T-helper 2 cell treated with Interferon-gamma antibody and Interleukin-4, amounts not matched to agents 5 μg/mL and 100 μg/mL, for 36 hours (primary cell): ENCODE data around the gene TAOK1.
A peak's percentile ranks its signal among the peaks of the same experiment; 100 is the strongest.
"Not testable (repeated sequence)": the region's sequence is repeated elsewhere in the genome, so short reads cannot be mapped to it uniquely, and the experiment has no call there.

ENCODE experiments used
- DNase-seq: peaks from one replicate; pipeline ENCODE4 v3.0.0; 2021; ENCODE audit warnings: low spot score
- H3K27ac Mint-ChIP-seq: one replicate; pipeline ENCODE4 v1.8.0; 2021; ENCODE audit warnings: mild to moderate bottlenecking, mixed read lengths
- H3K27me3 Mint-ChIP-seq: one replicate; pipeline ENCODE4 v1.8.0; 2021; ENCODE audit warnings: low read depth, mixed read lengths
- H3K36me3 Mint-ChIP-seq: one replicate; pipeline ENCODE4 v1.8.0; 2021; ENCODE audit warnings: low read depth, mixed read lengths
- H3K4me1 Mint-ChIP-seq: one replicate; pipeline ENCODE4 v1.8.0; 2021; ENCODE audit warnings: low read depth, mixed read lengths
- H3K4me3 Mint-ChIP-seq: one replicate; pipeline ENCODE4 v1.8.0; 2022; ENCODE audit warnings: mild to moderate bottlenecking, moderate library complexity, mixed read lengths
- H3K9me3 Mint-ChIP-seq: one replicate; pipeline ENCODE4 v1.8.0; 2021; ENCODE audit warnings: mixed read lengths

The TAOK1 gene

DNA sequence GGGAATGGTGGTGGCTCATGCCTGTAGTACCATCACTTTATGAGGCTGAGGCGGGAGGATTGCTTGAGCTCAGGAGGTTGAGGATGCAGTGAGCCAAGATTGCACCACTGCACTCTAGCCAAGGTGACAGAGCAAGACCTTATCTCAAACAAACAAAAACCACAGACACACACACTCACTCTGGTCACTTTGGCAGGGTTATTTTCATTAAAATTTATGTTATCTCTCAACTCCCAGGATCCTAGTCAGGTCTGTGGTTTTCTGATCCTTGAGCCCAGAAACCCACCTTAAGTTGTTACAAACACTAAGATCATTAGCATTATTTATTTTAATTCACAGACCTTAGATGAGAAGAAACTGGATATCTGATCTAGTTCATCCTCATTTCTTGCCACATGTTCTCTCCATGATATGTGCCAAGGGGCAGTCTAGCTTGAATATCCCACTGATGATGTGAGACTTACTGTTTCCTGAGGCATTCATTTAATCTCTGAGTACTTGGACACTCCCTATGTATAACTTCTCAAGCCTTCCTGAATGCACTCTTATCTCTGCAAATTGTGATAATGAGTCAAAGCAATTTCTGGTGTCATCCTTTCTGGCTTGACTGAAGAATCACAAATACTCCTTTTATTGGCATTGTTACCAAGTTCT lies 167.0 kb downstream of the TAOK1 start:
- H3K4me1 Mint-ChIP-seq, result peaks cover 14% of the 10 kb centered on the region
- H3K27ac Mint-ChIP-seq, result no peak overlapping the region
- H3K36me3 Mint-ChIP-seq, result peaks cover 17% of the 10 kb centered on the region

DNA sequence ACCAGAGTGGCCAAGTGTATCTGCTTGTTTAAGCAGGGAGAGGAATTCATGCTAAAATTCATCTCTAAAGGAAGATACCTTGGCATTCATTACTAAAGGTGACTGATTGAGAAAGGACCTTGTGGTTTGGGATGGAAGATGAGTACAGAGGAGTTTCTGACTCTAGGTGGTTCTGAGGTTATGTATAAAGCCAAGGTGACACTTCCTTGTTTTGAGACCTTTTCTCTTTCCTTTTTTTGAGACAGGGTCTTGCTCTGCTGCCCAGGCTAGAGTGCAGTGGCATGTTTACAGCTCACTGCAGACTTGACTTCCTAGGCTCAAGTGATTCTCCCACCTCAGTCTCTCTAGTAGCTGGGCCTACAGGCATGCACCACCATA lies 167.6 kb downstream of the TAOK1 start:
- Mint-ChIP-seq H3K36me3 (peaks cover 22% of the 10 kb centered on the region), H3K9me3 (no peaks in the 10 kb centered on the region), H3K27me3 (no peaks in the 10 kb centered on the region), H3K4me3 (no peak overlapping the region), H3K4me1 (peaks cover 14% of the 10 kb centered on the region), H3K27ac (no peak overlapping the region)
- no peak for DNase-seq

More for the DNA sequence above, 167.0 kb downstream of the TAOK1 start:
- no peak for DNase-seq
- Mint-ChIP-seq H3K9me3 (no peaks in the 10 kb centered on the region), H3K27me3 (no peaks in the 10 kb centered on the region), H3K4me3 (no peak overlapping the region)

DNA sequence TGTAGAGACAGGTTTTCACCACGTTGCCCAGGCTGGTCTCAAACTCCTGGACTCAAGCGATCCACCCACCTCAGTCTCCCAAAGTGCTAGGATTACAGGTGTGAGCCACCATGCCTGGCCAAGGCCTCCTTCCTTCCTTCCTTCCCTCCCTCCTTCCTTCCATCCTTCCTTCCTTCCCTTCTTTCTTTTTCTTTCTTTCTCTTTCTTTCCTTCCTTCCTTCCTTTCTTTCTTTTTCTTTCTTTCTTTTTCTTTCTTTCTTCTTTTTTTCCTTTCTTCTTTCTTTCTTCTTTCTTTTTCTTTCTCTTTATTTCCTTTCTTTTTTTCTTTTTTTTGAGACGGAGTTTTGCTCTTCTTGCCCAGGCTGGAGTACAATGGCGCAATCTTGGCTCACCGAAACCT lies 168.0 kb downstream of the TAOK1 start:
- not testable (repeated sequence) for H3K9me3 Mint-ChIP-seq, H3K4me3 Mint-ChIP-seq, H3K27me3 Mint-ChIP-seq, H3K27ac Mint-ChIP-seq, DNase-seq
- H3K4me1 Mint-ChIP-seq, result peaks cover 14% of the 10 kb centered on the region
- H3K36me3 Mint-ChIP-seq, result peaks cover 25% of the 10 kb centered on the region

DNA sequence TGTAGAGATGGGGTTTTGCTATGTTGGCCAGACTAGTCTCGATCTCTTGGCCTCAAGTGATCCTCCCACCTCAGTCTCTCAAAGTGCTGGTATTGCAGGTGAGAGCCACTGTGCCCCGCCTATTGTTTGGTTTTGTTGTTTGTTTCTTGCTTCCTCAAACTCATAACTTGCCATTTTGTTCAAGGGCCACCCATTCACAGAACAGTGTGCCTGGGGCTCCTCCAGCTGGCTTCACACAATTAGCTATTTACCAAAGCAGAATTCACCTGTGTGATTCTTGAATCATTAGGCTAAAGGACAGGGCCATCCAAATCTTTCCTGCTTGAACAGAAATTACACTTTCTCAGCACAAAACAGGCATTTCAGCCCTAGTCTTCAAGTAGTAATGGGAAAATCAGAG lies 169.5 kb downstream of the TAOK1 start:
- Mint-ChIP-seq H3K9me3 (no peaks in the 10 kb centered on the region), H3K27me3 (no peaks in the 10 kb centered on the region), H3K4me1 (peaks cover 23% of the 10 kb centered on the region), H3K36me3 (peaks cover 30% of the 10 kb centered on the region), H3K4me3 (no peak overlapping the region), H3K27ac (no peak overlapping the region)
- DNase-seq, result no peak

DNA sequence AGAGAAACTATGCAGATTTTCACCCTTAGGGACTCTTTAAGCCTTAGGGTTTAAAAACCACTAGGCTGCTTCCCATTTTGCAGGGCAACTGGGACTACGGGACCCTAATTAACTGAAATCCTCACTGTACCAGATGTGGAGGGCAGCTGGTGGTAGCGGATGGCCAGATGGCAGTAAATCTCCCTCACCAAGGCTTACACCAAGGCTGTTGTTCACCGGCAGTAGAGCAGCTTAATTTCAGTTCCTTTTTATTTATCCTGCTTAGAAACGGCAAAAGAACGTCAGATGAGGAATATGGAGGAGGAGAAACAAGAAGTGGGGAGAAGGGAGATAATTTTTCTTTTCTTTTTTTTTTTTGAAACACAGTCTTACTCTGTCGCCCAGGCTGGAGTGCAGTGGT lies 170.2 kb downstream of the TAOK1 start:
- H3K27me3 Mint-ChIP-seq, result no peaks in the 10 kb centered on the region
- peaks cover 30% of the 10 kb centered on the region for H3K36me3 Mint-ChIP-seq
- no peak overlapping the region for H3K27ac Mint-ChIP-seq
- peaks cover 26% of the 10 kb centered on the region for H3K4me1 Mint-ChIP-seq
- no peak overlapping the region for H3K4me3 Mint-ChIP-seq
- no peak for DNase-seq
- H3K9me3 Mint-ChIP-seq, result no peaks in the 10 kb centered on the region

DNA sequence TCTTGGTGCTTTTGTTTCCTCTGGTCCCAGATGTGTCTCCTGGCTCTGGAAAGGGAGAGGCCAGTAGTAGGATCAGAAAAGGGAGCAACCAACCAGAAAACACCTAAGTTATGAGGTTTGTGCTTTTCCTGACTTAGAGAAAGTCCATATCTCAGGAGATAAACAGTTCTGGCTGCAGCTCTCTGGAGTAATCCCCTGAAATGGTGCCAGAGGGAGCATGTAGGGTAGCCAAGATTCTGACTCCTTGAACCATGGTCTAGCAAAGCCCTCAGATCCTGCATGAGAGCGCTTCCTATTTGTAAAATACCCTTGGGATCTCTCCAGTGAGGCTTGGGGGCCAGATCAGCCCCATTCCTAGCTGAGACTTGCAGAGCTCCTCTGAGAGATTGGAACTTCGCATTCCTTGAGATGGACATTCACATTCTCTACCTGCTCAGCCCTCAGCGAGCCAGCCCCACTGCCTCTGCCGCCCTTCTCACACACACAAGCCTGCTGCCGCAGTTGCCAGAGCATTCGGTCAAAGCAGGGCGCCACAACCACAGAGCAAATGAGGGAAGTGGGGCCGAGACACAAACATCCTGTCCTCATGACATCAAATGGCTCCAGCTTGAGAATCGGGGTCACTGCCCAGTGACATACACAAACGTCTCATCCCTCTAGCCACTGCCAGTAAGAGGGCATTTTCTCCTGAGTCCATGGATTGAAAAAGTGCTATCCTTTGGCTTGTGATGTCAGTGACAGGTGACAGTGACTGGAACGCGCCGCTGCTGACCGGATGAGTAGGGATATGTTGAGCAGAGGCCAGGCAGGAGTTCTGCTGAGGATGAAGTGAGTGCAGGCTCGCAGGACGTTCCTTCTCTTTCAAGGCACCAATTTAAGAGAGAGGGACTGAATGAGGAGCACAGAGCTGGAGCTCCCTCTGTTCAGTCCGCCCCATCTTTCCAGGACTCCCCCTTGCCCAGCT lies 171.7 kb downstream of the TAOK1 start:
- Mint-ChIP-seq H3K27me3 (no peaks in the 10 kb centered on the region), H3K4me3 (no peak overlapping the region), H3K4me1 (peaks cover 33% of the 10 kb centered on the region), H3K27ac (no peak overlapping the region), H3K36me3 (peaks cover 36% of the 10 kb centered on the region), H3K9me3 (no peaks in the 10 kb centered on the region)
- DNase-seq, result no peak

DNA sequence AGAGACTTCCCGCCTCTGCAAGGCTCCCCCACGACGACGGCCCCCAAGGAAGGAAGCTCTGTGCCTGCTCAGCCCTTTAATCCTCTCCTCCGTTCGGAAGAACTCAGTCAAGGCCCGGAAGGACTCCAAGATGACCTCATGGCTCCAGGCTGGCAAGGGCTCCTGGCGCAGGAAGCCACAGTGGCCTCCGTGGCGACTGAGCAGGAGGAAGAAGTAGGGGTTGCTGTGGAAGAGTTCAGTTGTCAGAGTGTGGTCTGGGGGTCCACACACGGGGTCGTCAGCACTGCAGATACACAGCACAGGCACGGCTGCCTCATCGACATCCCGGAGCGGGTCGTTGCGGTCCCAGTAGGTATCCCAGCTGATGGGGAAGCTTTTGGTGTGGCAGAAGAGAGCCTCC lies 172.5 kb downstream of the TAOK1 start:
- H3K4me1 Mint-ChIP-seq, result peaks cover 26% of the 10 kb centered on the region
- H3K9me3 Mint-ChIP-seq, result no peaks in the 10 kb centered on the region
- no peak overlapping the region for H3K27ac Mint-ChIP-seq
- H3K27me3 Mint-ChIP-seq, result no peaks in the 10 kb centered on the region
- H3K4me3 Mint-ChIP-seq, result no peak overlapping the region
- no peak for DNase-seq
- peaks cover 36% of the 10 kb centered on the region for H3K36me3 Mint-ChIP-seq

DNA sequence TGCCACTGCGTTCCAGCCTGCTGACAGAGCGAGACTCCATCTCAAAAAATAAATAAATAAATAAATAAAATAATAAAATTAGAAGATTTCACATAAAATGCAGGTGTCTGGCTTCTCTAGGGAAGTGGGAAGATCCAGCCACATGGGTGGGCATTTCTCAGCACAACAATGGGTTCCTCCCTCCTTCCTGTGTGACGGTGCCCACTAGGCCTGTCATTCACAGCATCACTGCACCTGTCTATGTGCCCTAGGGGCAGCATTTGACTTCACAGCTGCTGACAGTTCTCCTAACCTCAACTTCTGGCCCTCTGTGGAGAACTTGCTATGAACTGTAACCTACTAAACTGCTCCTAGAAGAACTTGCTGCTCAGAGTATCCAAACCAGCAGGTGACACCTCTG lies 173.7 kb downstream of the TAOK1 start:
- H3K4me1 Mint-ChIP-seq, result peaks cover 22% of the 10 kb centered on the region
- H3K27ac Mint-ChIP-seq, result peak overlapping the region; percentile 16

DNA sequence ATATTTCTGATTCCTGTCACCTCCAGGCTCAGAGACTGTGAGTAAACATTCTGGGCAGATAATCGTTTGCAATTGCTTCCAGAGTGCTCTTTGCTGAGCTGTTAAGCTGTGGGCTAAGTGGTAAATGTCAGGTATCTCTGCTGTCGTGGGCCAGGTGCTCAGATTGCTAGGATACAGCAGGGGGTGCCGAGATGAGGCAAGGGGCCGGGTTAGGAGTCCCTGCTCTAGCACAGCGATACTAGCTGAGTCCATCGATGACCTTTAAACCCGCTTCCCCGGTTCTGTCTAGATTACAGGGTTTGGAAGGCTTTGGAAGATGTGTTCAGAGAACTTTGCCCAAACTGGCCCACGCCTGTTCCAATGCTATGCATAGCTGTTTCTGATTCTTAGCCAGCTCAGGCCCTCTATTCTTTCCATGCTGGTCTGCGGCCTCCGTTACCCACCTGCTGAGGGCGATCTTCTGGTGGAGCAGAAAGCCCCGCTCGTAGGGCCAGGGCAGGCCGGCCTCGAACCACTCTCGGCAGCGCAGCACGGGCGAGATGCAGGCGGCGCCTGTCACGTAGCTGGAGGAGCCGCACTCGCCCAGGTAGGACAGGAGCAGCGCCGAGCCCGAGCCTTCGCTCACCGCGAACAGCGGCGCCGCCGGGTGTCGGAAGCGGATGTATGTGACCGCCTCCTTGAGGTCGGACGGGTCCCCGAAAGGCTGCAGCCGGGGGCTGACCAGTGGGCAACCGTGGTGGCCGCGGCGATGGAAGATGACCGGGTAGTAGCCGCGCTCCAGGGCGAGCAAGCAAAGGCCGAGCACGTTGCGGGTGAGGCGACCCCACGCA lies 175.7 kb downstream of the TAOK1 start:
- Mint-ChIP-seq H3K4me3 (peak overlapping the region; percentile 97), H3K9me3 (no peaks in the 10 kb centered on the region), H3K27ac (peak overlapping the region; percentile 97), H3K36me3 (peaks cover 30% of the 10 kb centered on the region), H3K4me1 (peaks cover 32% of the 10 kb centered on the region), H3K27me3 (no peaks in the 10 kb centered on the region)
- peak; percentile 60 for DNase-seq

More for the DNA sequence above, 173.7 kb downstream of the TAOK1 start:
- H3K9me3 Mint-ChIP-seq, result no peaks in the 10 kb centered on the region
- H3K4me3 Mint-ChIP-seq, result peak overlapping the region; percentile 39
- DNase-seq, result no peak
- no peaks in the 10 kb centered on the region for H3K27me3 Mint-ChIP-seq
- H3K36me3 Mint-ChIP-seq, result peaks cover 36% of the 10 kb centered on the region

DNA sequence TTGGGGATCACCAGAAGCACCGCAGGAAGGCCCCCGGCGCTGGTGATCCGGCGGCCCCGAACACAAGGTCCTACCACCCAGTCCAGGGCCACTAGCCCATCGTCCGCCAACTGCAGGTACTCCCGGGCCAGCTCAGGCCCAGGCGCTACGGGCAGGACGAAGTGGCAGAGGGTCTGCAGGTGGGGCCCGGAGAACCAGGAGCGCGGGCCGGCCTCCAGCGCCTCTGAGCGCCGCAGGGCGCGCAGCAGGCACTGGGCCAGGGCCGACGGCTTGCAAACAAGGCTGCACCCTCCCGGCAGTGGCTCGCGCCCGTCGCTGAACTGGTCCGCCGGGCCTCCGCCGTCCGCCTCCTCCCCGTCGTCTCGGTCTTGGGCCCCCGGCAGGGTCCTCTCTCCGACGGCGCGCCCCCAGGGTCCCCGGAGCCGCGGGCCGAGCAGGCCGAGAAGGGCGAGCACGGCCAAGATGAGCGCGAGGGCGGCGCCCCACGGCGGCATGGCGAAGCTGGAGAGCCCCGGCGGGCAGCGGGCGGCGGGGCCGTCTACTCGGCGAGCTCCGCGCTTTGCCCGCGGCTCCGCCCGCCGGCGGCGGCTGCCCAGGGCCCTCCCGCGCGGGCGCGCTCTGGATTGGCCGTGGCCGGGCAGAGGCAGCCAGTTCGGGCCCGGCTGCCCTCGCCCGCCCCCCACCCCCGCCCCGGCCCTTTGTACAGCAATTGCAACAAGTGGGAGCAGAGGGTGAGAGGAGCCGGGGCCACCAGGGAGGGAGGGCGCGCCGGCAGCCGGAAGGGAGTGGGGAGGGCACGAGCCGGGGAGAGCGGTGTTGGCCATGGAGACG lies 176.5 kb downstream of the TAOK1 start, which contains the start of gene ABHD15:
Gene ABHD15, minus strand, starts transcription at position 565 of the 831 bp plus-strand sequence. Its CDS starts 71 bp downstream, at position 494.
- Mint-ChIP-seq H3K4me3 (peak within 1 kb of the TSS; percentile 97), H3K36me3 (peaks cover 33% of the 10 kb centered on the region), H3K27ac (peak within 1 kb of the TSS; percentile 97), H3K27me3 (no peaks in the 10 kb centered on the region), H3K9me3 (no peaks in the 10 kb centered on the region), H3K4me1 (peaks cover 35% of the 10 kb centered on the region)
- peak; percentile 84 for DNase-seq

DNA sequence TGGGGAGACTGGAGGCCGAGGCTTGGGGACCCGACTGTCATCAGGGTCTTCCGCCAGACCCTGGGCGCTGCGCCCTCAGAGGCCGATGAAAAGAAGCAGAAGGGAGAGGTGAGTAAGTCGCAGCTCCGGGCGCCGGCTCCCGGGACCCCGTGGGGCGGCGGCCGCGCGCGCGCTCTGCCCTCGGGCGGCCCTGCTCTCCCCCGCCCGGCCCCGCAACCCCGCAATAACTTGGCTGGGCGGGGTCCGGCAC lies 177.1 kb downstream of the TAOK1 start:
- Mint-ChIP-seq H3K4me1 (peaks cover 35% of the 10 kb centered on the region), H3K4me3 (peak overlapping the region; percentile 92), H3K9me3 (no peaks in the 10 kb centered on the region), H3K27me3 (no peaks in the 10 kb centered on the region), H3K27ac (peak overlapping the region; percentile 97), H3K36me3 (peaks cover 28% of the 10 kb centered on the region)
- DNase-seq, result no peak

DNA sequence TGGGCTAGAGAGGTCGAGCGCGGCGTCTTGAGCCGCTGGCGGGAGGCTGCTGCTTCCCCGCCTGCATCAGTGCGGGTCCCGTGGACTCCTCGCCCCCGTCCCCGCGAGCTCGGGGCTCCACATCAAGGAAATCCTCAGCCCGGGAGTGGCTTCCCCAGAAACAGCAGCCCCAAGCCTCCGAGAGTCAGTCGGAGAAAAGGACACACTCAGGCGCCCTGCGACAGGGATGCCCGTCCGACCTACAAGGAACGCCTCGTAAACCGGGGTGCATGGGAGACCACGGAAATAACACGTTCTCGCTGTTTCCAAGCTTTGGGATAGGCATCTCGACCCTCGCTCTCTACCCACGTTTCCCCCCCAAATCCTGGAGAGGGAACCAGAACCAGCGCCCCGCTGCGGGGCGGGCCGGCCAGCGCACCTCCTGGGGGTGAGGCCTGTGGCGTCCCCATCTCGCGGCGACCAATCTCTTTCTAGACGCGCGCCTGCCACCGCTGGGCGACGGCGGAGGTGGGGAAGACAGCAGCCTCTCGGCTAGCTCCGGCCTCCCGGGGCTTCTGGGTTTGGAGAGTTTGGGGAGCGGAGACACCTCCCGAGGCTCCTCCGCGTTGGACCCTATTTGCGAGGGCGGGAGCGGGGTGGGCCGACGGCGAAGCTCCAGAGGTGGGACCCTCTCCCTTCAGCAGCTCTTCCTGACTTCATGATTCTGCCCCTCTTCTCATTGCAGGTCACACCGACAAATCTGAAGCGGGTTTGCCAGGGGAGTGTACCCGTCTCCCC lies 177.6 kb downstream of the TAOK1 start:
- DNase-seq, result peak; percentile 83
- H3K27me3 Mint-ChIP-seq, result no peaks in the 10 kb centered on the region
- H3K9me3 Mint-ChIP-seq, result no peaks in the 10 kb centered on the region
- H3K36me3 Mint-ChIP-seq, result peaks cover 23% of the 10 kb centered on the region
- H3K4me1 Mint-ChIP-seq, result peaks cover 35% of the 10 kb centered on the region
- peak overlapping the region; percentile 92 for H3K4me3 Mint-ChIP-seq
- peak overlapping the region; percentile 97 for H3K27ac Mint-ChIP-seq
